DMS53 treated with DMSO at 0.1 percent for 48 hours (cell line): Measurements from ENCODE around the gene MCF2L.
"Not testable (repeated sequence)": the region's sequence is repeated elsewhere in the genome, so short reads cannot be mapped to it uniquely, and the experiment has no call there.

ENCODE experiments used
- DNase-seq: peaks from one replicate; lab custom pipeline; 2025; ENCODE audit not compliant: unreplicated experiment; lab: John Stamatoyannopoulos, UW

Gene MCF2L

DNA sequence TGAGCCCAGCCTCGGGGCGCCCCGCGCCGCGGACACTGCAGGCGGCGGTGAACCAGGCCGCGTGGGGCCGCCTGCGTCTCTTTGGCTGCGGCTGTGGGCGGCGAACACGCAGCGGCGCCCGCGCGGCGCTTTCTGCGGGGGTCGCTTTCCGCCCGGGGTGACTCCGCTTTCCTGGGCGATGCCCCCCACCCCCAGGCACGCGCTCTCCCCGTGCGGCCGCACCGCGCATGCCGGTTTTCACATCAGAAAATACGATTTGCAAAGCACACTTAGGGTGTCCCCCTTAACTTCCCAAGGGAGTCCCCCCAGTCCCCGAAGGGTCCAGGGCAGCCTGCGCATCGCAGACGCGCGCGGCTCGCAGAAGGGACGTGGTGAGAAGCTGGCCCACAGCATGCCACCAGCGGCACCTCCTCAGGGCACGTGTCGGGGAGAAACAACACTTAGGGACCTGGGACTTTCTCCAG is 141.9 kb downstream of the MCF2L start:
- DNase-seq, result no peak

DNA sequence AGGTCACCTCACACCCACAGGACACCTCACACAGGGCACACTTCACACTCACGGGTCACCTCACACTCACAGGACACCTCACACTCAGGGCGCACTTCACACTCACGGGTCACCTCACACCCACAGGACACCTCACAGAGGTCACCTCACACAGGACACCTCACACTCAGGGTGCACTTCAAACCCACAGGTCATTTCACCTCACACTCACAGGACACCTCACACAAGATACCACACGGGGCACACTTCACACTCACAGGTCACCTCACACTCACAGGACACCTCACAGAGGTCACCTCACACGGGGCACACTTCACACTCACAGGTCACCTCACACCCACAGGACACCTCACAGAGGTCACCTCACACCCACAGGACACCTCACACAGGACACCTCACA is 142.8 kb downstream of the MCF2L start:
- not testable (repeated sequence) for DNase-seq

DNA sequence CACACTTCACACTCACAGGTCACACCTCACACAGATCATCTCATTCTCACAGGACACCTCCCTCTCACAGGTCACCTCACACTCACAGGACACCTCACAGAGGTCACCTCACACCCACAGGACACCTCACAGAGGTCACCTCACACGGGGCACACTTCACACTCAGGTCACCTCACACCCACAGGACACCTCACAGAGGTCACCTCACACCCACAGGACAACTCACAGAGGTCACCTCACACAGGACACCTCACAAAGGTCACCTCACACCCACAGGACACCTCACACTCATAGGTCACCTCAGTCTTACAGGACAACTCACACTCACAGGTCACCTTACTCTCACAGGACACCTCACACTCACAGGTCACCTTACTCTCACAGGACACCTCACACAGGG is 143.5 kb downstream of the MCF2L start:
- DNase-seq, result not testable (repeated sequence)

DNA sequence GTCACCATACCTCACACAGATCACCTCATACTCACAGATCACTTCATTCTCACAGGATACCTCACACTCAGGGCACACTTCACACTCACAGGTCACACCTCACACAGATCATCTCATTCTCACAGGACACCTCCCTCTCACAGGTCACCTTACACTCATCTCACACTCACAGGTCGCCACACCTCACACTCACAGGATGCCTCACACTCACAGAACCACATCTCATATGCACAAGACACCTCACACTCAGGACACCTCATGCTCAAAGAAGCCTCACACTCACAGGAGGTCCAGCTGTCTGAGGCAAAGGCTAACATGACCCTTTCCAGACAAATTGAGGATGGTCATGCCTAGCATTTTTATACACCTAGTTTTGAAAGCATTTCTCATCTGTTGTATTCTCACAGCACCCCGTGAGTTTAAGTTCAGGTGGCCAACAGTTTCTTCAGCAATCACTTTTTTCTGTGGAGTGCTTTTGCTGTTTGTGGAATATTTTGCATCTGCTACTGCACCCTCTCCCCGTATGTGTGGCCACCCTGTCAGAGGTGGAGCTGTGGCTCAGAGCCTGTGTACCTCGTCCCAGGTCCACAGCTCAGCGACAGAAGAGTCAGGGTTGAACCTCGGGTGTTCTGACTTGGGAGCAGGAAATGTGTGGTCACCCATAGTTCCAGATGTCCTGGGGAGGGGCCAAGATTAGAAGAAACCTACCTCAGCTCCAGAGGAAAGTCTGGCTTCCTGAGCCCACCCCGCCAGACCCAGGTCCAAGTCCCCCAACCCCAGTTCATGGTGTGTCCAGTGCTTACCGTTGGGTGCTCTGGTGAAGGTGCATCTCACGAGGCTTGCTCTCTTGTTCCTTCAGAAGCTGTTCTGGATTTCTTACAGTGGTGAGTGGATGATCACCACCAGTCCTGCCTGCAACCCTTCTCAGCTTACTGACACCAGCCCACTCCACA is 144.2 kb downstream of the MCF2L start:
- no peak for DNase-seq

DNA sequence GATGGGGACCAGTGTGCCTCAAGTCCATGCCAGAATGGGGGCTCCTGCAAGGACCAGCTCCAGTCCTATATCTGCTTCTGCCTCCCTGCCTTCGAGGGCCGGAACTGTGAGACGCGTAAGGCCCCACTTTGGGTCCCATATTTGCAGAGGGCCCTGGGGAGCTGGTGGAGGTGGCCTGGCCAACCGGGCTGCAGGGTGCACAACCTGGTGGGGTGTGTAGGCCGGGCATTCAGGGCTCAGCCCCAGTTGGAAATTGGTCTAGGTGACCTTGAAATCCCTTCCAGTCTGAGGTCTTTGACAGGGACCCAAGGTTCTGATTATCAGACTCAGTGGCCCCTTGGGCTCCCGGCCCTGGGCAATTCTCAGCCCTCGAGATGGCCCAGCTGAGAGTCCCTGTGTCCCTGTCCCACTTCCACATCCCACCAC is 144.8 kb downstream of the MCF2L start:
- DNase-seq, result no peak

DNA sequence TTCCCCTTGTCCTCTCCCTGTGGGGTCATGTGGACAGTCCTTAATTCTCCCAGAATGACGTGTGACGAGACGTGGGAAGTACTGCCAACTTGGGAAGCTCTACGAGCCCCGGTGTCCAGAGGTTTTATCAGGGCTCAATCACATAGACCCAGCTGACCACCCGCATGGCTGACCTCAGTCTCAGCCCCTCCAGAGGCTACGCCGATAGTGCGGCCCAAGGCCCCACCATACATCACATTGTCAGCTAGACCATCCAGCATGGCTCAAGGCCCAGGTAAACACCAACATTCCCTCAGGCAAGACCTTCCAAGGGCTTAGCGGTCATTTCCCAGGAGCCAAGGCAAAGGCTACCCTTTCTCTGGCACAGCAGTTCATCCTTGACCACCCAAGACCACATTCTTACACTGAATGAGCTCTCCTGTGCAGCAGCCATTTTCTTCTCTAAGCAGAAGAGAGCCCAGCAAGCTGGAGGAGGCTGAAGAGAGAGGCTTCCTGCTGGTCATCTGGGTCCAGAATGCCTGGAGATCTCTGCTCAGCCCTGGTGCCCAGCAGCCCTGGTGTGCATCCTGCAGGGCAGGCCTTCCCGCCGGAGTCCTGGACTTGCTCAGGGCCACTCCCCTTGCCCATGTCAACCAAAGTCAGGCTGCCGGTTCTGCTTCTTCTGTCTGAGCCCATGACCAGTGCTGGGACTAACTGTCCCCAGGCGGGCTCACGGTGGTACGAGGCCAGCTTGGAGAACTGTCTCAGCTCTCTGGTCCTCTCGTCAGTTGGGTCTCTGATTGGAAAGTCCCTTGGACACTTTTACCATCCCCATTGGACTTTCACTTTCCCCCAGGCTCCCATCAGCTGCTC is 145.7 kb downstream of the MCF2L start:
- DNase-seq, result no peak

DNA sequence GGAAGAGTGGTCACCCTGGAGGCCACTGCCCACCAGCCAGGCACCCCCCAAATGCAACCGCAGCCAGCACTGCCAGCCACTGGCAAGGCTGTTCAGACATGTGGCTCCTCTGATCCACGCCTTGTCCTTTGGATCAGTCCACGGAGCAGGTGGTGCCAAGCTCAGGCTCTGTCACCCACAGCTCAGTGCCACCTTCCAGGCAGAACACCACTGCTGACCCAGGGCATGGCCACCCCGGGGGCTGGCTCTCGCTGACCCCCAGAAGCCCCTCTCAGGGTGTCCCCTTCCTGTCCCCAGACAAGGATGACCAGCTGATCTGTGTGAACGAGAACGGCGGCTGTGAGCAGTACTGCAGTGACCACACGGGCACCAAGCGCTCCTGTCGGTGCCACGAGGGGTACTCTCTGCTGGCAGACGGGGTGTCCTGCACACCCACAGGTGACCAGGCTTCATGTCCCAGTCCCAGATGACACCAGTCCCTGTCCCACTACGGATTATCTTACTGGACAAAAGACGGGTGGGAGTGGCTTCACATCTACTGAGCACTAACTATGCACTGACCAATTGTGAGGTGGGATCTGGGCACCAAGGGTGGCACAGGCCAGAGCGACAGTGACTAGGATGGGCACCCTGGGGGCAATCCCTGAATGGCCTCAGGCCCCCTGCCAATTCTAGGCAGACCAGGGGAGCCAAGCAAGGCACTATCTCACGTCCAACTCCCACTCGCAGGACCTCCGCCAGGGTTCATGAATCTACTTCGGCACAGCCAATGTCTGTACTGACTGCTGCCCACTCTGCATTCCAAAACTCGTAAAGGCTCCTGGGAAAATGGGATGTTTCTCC is 146.6 kb downstream of the MCF2L start:
- no peak for DNase-seq

DNA sequence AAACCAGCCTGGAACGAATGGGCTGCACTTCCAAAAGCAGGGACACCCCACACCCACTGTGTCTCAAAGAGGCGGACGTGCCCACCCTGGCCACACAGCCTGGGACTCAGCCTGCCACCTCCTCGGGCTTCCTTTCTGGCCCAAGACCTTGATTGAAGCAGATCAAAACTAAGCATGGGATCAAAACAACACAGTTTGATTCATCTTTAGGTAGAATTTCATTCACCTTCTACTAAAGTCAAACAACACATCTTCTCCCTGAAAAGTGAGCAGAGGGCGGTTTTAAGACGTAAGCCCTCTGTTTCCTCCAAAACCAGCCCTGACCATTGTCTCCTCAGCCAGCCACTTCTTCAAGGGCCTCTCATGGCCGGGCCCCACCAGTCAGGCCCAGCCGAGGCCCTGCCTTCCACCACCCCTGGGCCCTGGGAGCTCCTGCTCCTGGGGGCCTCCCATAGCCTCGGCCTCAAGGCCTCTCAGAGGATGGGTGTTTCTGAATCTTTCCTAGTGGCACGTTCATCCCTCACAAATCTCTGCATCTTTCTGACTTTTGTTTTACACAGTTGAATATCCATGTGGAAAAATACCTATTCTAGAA is 147.3 kb downstream of the MCF2L start:
- DNase-seq, result no peak

DNA sequence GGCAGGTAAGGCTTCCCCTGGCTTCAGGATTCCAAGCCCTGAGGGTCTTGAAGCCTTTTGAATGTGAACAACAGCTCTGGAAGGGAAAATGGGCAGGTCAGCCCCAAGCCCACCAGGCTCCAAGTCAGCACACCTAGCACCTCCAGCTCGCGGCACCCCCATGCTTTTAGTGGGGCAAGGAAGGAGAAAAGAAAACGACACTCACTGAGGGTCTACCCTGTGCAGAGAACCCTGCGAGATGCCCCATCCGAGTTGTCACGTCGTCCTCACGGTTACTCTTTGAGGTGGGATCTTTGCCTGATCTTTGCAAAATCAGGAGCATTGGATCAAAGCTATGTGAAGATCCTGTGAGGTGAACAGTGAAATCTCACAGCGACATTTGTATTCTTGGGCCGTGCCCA is 147.9 kb downstream of the MCF2L start:
- no peak for DNase-seq

DNA sequence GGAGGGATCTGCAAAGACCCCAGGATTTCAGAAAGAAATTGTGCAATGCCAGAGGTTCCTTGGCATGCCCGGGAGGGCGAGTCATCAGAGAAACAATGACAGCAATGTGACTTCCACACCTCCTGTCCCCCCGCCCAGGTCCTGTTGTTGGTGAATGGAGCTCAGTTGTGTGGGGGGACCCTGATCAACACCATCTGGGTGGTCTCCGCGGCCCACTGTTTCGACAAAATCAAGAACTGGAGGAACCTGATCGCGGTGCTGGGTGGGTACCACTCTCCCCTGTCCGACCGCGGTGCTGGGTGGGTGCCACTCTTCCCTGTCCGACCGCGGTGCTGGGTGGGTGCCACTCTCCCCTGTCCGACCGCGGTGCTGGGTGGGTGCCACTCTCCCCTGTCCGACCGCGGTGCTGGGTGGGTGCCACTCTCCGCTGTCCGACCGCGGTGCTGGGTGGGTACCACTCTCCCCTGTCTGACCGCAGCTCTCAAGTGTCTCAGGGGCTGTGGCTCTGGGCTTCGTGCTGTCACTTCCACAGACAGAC is 148.4 kb downstream of the MCF2L start:
- no peak for DNase-seq

DNA sequence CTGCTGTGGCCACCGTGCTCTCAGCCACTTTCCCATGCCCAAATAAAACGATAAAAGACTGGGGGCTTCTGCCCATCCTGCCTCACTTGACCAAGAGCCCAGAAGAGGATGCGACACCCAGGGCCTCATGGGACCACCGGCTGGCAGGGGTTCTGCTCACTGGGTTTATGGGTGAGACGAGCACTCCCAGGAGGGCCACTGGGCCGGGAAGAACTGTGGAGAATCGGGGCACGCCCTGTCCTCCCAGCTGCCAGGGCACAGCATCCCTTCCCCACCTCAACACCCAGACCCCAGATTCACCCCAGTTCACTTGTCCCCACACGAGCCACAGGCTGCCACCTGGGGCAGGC is 148.9 kb downstream of the MCF2L start:
- DNase-seq, result no peak

DNA sequence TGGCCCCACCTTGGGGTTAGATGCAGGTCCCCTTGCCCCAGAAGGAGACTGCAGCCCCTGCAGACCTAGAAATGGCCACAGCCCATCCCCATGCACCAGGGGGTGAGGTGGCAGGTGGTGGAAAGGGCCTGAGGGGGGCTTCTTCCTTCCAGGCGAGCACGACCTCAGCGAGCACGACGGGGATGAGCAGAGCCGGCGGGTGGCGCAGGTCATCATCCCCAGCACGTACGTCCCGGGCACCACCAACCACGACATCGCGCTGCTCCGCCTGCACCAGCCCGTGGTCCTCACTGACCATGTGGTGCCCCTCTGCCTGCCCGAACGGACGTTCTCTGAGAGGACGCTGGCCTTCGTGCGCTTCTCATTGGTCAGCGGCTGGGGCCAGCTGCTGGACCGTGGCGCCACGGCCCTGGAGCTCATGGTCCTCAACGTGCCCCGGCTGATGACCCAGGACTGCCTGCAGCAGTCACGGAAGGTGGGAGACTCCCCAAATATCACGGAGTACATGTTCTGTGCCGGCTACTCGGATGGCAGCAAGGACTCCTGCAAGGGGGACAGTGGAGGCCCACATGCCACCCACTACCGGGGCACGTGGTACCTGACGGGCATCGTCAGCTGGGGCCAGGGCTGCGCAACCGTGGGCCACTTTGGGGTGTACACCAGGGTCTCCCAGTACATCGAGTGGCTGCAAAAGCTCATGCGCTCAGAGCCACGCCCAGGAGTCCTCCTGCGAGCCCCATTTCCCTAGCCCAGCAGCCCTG is 149.4 kb downstream of the MCF2L start:
- no peak for DNase-seq

DNA sequence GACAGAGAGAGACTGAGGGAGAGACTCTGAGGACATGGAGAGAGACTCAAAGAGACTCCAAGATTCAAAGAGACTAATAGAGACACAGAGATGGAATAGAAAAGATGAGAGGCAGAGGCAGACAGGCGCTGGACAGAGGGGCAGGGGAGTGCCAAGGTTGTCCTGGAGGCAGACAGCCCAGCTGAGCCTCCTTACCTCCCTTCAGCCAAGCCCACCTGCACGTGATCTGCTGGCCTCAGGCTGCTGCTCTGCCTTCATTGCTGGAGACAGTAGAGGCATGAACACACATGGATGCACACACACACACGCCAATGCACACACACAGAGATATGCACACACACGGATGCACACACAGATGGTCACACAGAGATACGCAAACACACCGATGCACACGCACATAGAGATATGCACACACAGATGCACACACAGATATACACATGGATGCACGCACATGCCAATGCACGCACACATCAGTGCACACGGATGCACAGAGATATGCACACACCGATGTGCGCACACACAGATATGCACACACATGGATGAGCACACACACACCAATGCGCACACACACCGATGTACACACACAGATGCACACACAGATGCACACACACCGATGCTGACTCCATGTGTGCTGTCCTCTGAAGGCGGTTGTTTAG is 150.3 kb downstream of the MCF2L start:
- DNase-seq, result no peak

DNA sequence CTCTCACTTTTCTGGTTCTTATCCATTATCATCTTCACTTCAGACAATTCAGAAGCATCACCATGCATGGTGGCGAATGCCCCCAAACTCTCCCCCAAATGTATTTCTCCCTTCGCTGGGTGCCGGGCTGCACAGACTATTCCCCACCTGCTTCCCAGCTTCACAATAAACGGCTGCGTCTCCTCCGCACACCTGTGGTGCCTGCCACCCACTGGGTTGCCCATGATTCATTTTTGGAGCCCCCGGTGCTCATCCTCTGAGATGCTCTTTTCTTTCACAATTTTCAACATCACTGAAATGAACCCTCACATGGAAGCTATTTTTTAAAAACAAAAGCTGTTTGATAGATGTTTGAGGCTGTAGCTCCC is 150.8 kb downstream of the MCF2L start:
- no peak for DNase-seq

DNA sequence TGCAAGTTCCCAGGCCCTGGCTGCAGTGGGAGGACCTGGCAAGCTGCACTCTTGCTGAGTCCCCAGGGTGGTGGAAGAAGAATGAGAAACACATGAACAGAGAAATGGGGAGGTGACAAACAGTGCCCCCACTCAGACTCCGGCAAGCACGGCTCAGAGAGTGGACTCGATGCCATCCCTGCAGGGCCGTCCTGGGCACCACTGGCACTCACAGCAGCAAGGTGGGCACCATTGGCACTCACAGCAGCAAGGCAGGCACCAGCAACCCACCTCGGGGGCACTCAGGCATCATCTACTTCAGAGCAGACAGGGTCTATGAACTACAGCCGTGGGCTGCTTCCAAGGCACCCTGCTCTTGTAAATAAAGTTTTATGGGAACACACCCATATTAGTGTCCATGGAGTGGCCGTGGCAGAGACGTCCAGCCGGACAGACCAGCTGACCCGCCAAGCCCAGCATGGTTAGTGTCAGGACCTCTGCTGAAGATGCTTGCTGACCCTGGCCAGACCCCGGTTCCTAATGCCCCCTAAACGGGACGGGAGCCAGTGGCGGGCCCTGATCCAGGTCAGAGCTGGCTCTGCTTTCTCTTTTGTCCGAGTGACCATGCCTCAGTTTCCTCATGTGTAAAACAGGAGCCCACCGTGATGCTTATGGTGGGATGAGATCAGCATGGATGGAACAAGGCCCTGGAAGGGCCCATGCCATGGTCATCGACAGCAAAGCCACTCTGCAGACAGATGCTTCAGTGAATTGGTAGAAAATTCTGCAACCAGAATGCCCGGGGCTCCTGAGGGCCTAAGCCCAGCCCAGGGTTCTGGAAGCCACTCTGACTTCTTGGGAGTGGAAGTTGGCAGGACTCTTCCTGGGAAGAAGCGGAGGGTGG is 151.5 kb downstream of the MCF2L start:
- no peak for DNase-seq

DNA sequence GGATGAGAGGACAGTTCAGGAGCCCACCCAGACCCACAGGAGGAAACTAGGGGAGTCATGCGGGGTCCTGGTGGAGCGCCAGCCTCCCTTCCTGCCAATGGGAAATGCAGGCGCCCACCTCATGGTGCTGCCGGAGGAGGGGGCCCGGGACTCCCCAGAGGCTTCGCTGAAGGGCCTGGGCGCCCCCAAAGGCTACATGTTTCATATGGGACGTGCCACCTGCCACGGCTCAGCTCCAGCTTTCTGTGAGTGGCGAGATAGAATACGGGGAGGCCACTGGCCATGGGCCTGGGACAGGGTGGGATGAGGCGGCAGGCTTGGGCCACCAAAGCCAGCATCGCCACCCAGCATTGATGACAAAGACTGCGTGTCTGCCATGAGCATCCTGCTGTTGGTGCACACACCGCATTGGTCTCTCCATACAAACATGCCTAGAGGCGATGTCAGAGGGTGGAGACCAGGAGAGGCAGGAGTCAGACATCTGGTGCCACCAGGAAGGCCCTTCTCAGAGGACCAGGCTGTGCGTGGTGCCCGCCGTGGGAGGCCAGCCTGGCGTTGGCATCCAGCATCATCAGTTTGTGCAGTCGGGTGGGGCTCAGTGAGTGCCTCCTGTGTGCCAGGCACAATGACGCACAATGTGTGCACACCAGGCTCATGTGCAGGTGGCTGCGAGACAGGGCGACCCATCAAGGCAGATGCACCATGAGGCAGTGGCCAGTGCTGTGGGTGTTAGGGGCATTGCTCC is 152.3 kb downstream of the MCF2L start:
- DNase-seq, result no peak

DNA sequence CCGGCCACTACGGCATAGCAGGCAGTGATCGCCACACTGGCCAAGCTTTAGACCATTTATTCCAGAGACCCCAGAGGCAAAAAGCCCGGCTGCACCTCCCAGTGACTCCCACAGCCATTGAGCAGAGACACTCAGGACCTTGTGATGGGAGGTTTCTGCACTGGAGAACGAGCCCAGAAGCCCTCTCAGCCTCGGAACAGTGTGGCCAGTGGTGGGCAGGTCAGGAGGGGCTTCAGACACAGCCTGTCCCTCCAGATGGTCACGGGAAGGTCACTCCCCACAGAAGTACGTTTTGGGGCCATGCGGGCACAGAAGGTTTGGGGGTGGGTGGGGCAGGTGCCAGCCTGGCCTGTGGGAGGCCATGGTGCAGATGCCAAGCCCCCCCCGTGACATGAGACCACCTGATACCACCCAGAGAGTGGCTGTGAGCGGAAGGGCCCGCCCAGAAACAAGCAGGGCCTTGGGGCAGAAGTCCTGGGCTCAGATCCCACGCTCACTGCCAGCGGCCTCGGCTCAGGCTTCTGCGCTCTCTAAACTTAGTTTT is 153.0 kb downstream of the MCF2L start:
- DNase-seq, result no peak
